Tibial nerve (tissue), 4 donors: ENCODE data around the gene MIER2. TPM values are rescaled to one million over a fixed set of nuclear protein-coding genes. Genes with fewer than 3 reads are reported as not detected.
A peak's percentile ranks its signal among the peaks of the same experiment; 100 is the strongest.

Experiments used
- DNase-seq, 2 donors: peaks; one replicate each; pipeline ENCODE4 v3.0.0-alpha.2; 2019; ENCODE audit warnings: low spot score in 2 of 2
- H3K27ac ChIP-seq, 4 donors: fragments of 200-600 bp; sonication (generic) in 3 of 4; one replicate each; pipeline ENCODE4 v1.5.1; 2017 to 2019; ENCODE audit warnings: mild to moderate bottlenecking in 1 of 4
- H3K27me3 ChIP-seq, 2 donors: fragments of 200-600 bp; sonication (generic) in 1 of 2; one replicate each; pipeline versions ENCODE4 v1.5.1 to v1.6.0; 2017 to 2019
- H3K36me3 ChIP-seq, 3 donors: fragments of 200-600 bp; sonication (generic); one replicate each; pipeline ENCODE4 v1.5.1; 2018 to 2019
- H3K4me1 ChIP-seq, 4 donors: fragments of 200-600 bp; sonication (generic) in 3 of 4; one replicate each; pipeline ENCODE4 v1.5.1; 2017 to 2019
- H3K4me3 ChIP-seq, 4 donors: fragments of 200-600 bp; sonication (generic) in 3 of 4; one replicate each; pipeline ENCODE4 v1.5.1; 2017 to 2019; ENCODE audit warnings: mild to moderate bottlenecking in 1 of 4, moderate library complexity in 1 of 4
- H3K9me3 ChIP-seq, 4 donors: fragments of 200-600 bp; sonication (generic) in 3 of 4; one replicate each; pipeline ENCODE4 v1.5.1; 2017 to 2019
- CTCF ChIP-seq, 5 experiments: fragments of 200-600 bp in 3 of 5; fragments of 450-650 bp in 2 of 5; sonication (generic) in 3 of 5; IDR thresholded peaks; one replicate each; pipeline ENCODE4 v1.5.1; 2016 to 2019; ENCODE audit warnings: antibody characterized with exemption in 5 of 5, mild to moderate bottlenecking in 3 of 5, moderate library complexity in 2 of 5
- EP300 ChIP-seq, 2 donors: sonication (generic); formaldehyde crosslinking; IDR thresholded peaks; one replicate each; pipeline ENCODE4 v1.6.1; 2017; ENCODE audit warnings: antibody characterized with exemption in 2 of 2, mild to moderate bottlenecking in 1 of 2
- POLR2A ChIP-seq, 2 donors: fragments of 450-650 bp; IDR thresholded peaks; one replicate each; pipeline ENCODE4 v1.6.1; 2017; ENCODE audit warnings: antibody characterized with exemption in 2 of 2, mild to moderate bottlenecking in 2 of 2, moderate library complexity in 2 of 2
- WGBS, 2 donors: methylation state at CpG; one replicate each; pipeline ENCODE4 v1.1.5; 2018; 5-methylcytosine and 5-hydroxymethylcytosine counted together
- total RNA-seq, 4 donors: library from RNA; depleted of rRNA; stranded (reverse); fragments of >200 nt; gene quantifications; one replicate each; pipeline ENCODE4 v1.1.0, GENCODE V29; 2016

MIER2 gene
- total RNA-seq, 4 donors from 2014 or later, result 17.8 to 20.7 (median 19.1) TPM

GRCh38 chr19:306151-306900 is 38.3 kb downstream of the MIER2 start:
- DNase-seq, result no peak
- no peaks in the 10 kb centered on the region for H3K9me3 ChIP-seq
- H3K36me3 ChIP-seq, result peaks cover 3 to 61% (median 16%) of the 10 kb centered on the region in 3 donors
- no peaks in the 10 kb centered on the region for H3K27me3 ChIP-seq
- TF ChIP-seq POLR2A (IDR thresholded peaks at IDR 0.05), result no peak
- no peak for TF ChIP-seq EP300 (IDR thresholded peaks at IDR 0.05)
- no peak for TF ChIP-seq CTCF (IDR thresholded peaks at IDR 0.05)
- H3K27ac ChIP-seq, result no peak overlapping the region
- no peak overlapping the region for H3K4me3 ChIP-seq
- no peaks in the 10 kb centered on the region for H3K4me1 ChIP-seq
- WGBS, 2 donors, result 90 to 92% methylated on average over 32 to 49 of the region's 50 CpGs

GRCh38 chr19:305240-306150 is 39.1 kb downstream of the MIER2 start:
- Histone ChIP-seq H3K4me1 (no peaks in the 10 kb centered on the region), H3K9me3 (no peaks in the 10 kb centered on the region), H3K4me3 (no peak overlapping the region), H3K27me3 (no peaks in the 10 kb centered on the region), H3K36me3 (peaks cover 3 to 54% (median 16%) of the 10 kb centered on the region in 3 donors), H3K27ac (no peak overlapping the region)
- TF ChIP-seq CTCF (IDR thresholded peaks at IDR 0.05) (no peak), POLR2A (IDR thresholded peaks at IDR 0.05) (no peak), EP300 (IDR thresholded peaks at IDR 0.05) (no peak)
- DNase-seq, result no peak
- 91 to 92% methylated on average over 43 of the region's 43 CpGs for WGBS, 2 donors

- TF ChIP-seq POLR2A (IDR thresholded peaks at IDR 0.05) (no peak), EP300 (IDR thresholded peaks at IDR 0.05) (peak in 1 of 2 donors; percentile 19), CTCF (IDR thresholded peaks at IDR 0.05) (no peak)
- Histone ChIP-seq H3K9me3 (no peaks in the 10 kb centered on the region), H3K36me3 (no peaks in the 10 kb centered on the region), H3K27me3 (peaks cover 0 to 36% of the 10 kb centered on the region in 2 donors), H3K4me3 (no peak overlapping the region), H3K27ac (peak overlapping the region in 1 of 4 donors; percentile 60), H3K4me1 (peaks cover 0 to 21% (median 12%) of the 10 kb centered on the region in 4 donors)
- WGBS, 2 donors, result 73 to 80% methylated on average over 22 of the region's 22 CpGs
- DNase-seq, result no peak
These were observed 47.9 kb downstream of the MIER2 start for GRCh38 chr19:296476-297225.

GRCh38 chr19:295687-296370 is 48.8 kb downstream of the MIER2 start:
- 54 to 59% methylated on average over 13 of the region's 13 CpGs for WGBS, 2 donors

More at GRCh38 chr19:295687-296370, 48.8 kb downstream of the MIER2 start:
- Histone ChIP-seq H3K27me3 (peaks cover 0 to 40% of the 10 kb centered on the region in 2 donors), H3K36me3 (no peaks in the 10 kb centered on the region), H3K4me1 (peaks cover 0 to 27% (median 16%) of the 10 kb centered on the region in 4 donors), H3K27ac (peak overlapping the region in 2 of 4 donors; percentile 8 to 60), H3K4me3 (no peak overlapping the region), H3K9me3 (no peaks in the 10 kb centered on the region)
- TF ChIP-seq EP300 (IDR thresholded peaks at IDR 0.05), result no peak
- TF ChIP-seq POLR2A (IDR thresholded peaks at IDR 0.05), result no peak
- TF ChIP-seq CTCF (IDR thresholded peaks at IDR 0.05), result no peak
- no peak for DNase-seq
